Duodenal mucosa (tissue), 2 donors: ENCODE data around the gene OR2G2.

Experiments used
- H3K27ac ChIP-seq: one replicate; pipeline ENCODE4 v1.7.0; 2013; ENCODE audit warnings: low read depth, low read length
- H3K27me3 ChIP-seq, 2 donors: one replicate each; pipeline ENCODE4 v1.7.0; 2013; ENCODE audit warnings: low read length in 2 of 2, control low read depth in 1 of 2; ENCODE audit not compliant: insufficient read depth in 2 of 2, control insufficient read depth in 1 of 2
- H3K36me3 ChIP-seq, 2 donors: one replicate each; pipeline ENCODE4 v1.7.0; 2013; ENCODE audit warnings: low read length in 2 of 2, control low read depth in 1 of 2; ENCODE audit not compliant: insufficient read depth in 2 of 2, control insufficient read depth in 1 of 2
- H3K4me1 ChIP-seq, 2 donors: one replicate each; pipeline ENCODE4 v1.7.0; 2013; ENCODE audit warnings: low read length in 2 of 2, control low read depth in 1 of 2; ENCODE audit not compliant: insufficient read depth in 2 of 2, control insufficient read depth in 1 of 2
- H3K4me3 ChIP-seq, 2 donors: one replicate each; pipeline ENCODE4 v1.7.0; 2013; ENCODE audit warnings: low read length in 2 of 2, low read depth in 1 of 2
- H3K9ac ChIP-seq, 2 donors: one replicate each; pipeline ENCODE4 v1.7.0; 2013; ENCODE audit warnings: low read length in 2 of 2, low read depth in 1 of 2
- H3K9me3 ChIP-seq, 2 donors: one replicate each; pipeline ENCODE4 v1.7.0; 2013; ENCODE audit warnings: low read length in 2 of 2, control low read depth in 1 of 2; ENCODE audit not compliant: control insufficient read depth in 1 of 2

Gene OR2G2

DNA sequence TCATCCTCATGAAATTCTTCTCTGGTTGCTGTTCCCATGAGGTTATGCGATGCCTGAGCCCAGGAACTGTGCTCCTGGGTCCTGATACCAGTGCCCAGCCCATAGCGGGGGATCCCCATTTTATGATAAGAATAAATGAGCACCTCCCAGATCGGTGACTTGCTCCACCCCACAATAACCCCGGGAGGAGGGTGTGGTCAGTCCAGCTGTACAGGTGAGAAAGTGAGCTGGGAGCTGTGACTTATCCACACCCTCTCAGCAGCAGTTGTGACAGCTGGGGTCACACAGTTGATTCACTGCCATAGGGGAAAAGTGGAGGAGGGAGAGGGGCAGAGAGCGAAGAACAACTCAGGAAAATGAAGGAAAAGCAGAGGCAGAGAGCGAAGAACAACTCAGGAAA lies 50.6 kb downstream of the OR2G2 start:
- no peaks in the 10 kb centered on the region for H3K4me1 ChIP-seq
- H3K9ac ChIP-seq: no peak overlapping the region
- H3K27ac ChIP-seq: no peak overlapping the region
- H3K36me3 ChIP-seq: no peaks in the 10 kb centered on the region
- H3K9me3 ChIP-seq: peaks cover 0 to 17% of the 10 kb centered on the region in 2 donors
- no peaks in the 10 kb centered on the region for H3K27me3 ChIP-seq
- no peak overlapping the region for H3K4me3 ChIP-seq
